ENCODE data around the gene SLC5A9.

DNA sequence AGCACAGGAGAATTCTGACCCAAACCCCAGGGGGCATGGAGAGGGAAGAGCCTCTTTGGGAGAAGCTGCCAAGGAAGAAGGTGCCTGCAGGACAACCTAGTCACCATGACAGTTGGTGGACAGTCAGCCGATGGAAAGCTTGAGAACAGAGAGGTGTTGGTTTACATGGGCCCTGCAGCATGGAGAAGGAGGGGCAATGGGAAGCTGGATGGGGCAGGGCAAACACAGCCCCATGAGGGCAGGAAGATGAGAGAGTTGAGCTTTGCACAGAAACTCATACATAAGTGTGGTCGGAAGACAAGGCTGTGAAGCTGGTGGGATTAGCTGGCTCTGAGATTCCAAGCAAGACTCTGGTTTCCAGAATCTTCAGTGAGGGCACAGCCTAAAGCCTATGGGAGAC, 6.6 kb upstream of the SLC5A9 start:
- TF ChIP-seq EZH2phosphoT487 (IDR thresholded peaks at IDR 0.05): no peak
- TF ChIP-seq, protein P1, sequence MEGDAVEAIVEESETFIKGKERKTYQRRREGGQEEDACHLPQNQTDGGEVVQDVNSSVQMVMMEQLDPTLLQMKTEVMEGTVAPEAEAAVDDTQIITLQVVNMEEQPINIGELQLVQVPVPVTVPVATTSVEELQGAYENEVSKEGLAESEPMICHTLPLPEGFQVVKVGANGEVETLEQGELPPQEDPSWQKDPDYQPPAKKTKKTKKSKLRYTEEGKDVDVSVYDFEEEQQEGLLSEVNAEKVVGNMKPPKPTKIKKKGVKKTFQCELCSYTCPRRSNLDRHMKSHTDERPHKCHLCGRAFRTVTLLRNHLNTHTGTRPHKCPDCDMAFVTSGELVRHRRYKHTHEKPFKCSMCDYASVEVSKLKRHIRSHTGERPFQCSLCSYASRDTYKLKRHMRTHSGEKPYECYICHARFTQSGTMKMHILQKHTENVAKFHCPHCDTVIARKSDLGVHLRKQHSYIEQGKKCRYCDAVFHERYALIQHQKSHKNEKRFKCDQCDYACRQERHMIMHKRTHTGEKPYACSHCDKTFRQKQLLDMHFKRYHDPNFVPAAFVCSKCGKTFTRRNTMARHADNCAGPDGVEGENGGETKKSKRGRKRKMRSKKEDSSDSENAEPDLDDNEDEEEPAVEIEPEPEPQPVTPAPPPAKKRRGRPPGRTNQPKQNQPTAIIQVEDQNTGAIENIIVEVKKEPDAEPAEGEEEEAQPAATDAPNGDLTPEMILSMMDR (IDR thresholded peaks at IDR 0.05): no peak

Measured in neural progenitor cell (in vitro differentiated cells).